Measurements from ENCODE around the gene SERINC4. TPM values are rescaled to one million over a fixed set of nuclear protein-coding genes. Genes with fewer than 3 reads are reported as not detected.

The SERINC4 gene
- total RNA-seq, 1 experiment from 2014 or later, result not detected

- no peak for DNase-seq (ENCODE audit: low read depth)
Observed at GRCh38 chr15:43796566-43796965, 3.5 kb downstream of the SERINC4 start.

- DNase-seq (ENCODE audit: low read depth), result no peak
Observed at GRCh38 chr15:43795997-43796396, 4.0 kb downstream of the SERINC4 start.

GRCh38 chr15:43795197-43795596 lies 4.8 kb downstream of the SERINC4 start:
- DNase-seq (ENCODE audit: low read depth), result no peak

- peak; percentile 55 for DNase-seq (ENCODE audit: low read depth)
Observed at GRCh38 chr15:43794269-43795037, 5.6 kb downstream of the SERINC4 start.

GRCh38 chr15:43793647-43794046 lies 6.4 kb downstream of the SERINC4 start:
- no peak for DNase-seq (ENCODE audit: low read depth)

- no peak for DNase-seq (ENCODE audit: low read depth)
Observed at GRCh38 chr15:43792761-43793476, 7.1 kb downstream of the SERINC4 start.

GRCh38 chr15:43791993-43792760 lies 7.8 kb downstream of the SERINC4 start, which contains the start of gene SERF2:
Gene SERF2, plus strand, starts transcription at chr15:43792320. Its CDS starts 57 bp downstream, at chr15:43792377.
- peak; percentile 98 for DNase-seq (ENCODE audit: low read depth)

- no peak for DNase-seq (ENCODE audit: low read depth)
Observed at GRCh38 chr15:43789409-43789808, 10.6 kb downstream of the SERINC4 start.

- DNase-seq (ENCODE audit: low read depth), result no peak
Observed at GRCh38 chr15:43779016-43779415, 21.0 kb downstream of the SERINC4 start.

- peak; percentile 73 for DNase-seq (ENCODE audit: low read depth)
Observed at GRCh38 chr15:43777267-43777914, 22.6 kb downstream of the SERINC4 start.

- DNase-seq (ENCODE audit: low read depth), result peak; percentile 76
Observed at GRCh38 chr15:43776718-43777266, 23.2 kb downstream of the SERINC4 start, which contains the start of gene ELL3. Gene ELL3, minus strand, starts transcription at chr15:43776966. Its CDS starts 65 bp downstream, at chr15:43776901.

GRCh38 chr15:43776101-43776717 lies 23.8 kb downstream of the SERINC4 start:
- no peak for DNase-seq (ENCODE audit: low read depth)

- peak; percentile 75 for DNase-seq (ENCODE audit: low read depth)
Observed at GRCh38 chr15:43775411-43775965, 24.5 kb downstream of the SERINC4 start.

- no peak for DNase-seq (ENCODE audit: low read depth)
Observed at GRCh38 chr15:43774062-43774461, 26.0 kb downstream of the SERINC4 start.

- no peak for DNase-seq (ENCODE audit: low read depth)
Observed at GRCh38 chr15:43772624-43773023, 27.4 kb downstream of the SERINC4 start.

- DNase-seq (ENCODE audit: low read depth), result no peak
Observed at GRCh38 chr15:43771816-43772215, 28.2 kb downstream of the SERINC4 start.

- DNase-seq (ENCODE audit: low read depth), result peak; percentile 53
Observed at GRCh38 chr15:43769584-43770228, 30.3 kb downstream of the SERINC4 start.

GRCh38 chr15:43763819-43764446 lies 36.1 kb downstream of the SERINC4 start:
- no peak for DNase-seq (ENCODE audit: low read depth)

GRCh38 chr15:43762824-43763223 lies 37.2 kb downstream of the SERINC4 start:
- DNase-seq (ENCODE audit: low read depth), result no peak
